HEK293T (cell line): ENCODE data around the gene AMZ2.

ENCODE experiments used
- ARNT ChIP-seq: fragments of 450-650 bp; IDR thresholded peaks from 2 replicates; pipeline ENCODE4 v1.6.1; 2017; ENCODE audit warnings: mild to moderate bottlenecking
- BHLHE40 ChIP-seq: fragments of 450-650 bp; IDR thresholded peaks from 2 replicates; pipeline ENCODE4 v1.6.1; 2016; ENCODE audit warnings: mild to moderate bottlenecking, moderate library complexity, borderline replicate concordance
- FOXK2 ChIP-seq: fragments of 450-650 bp; IDR thresholded peaks from 2 replicates; pipeline ENCODE4 v1.6.1; 2016; ENCODE audit warnings: mild to moderate bottlenecking
- FOXM1 ChIP-seq: fragments of 450-650 bp; IDR thresholded peaks from 2 replicates; pipeline ENCODE4 v1.6.1; 2017; ENCODE audit warnings: mild to moderate bottlenecking, borderline replicate concordance
- SP1 ChIP-seq: fragments of 450-650 bp; IDR thresholded peaks from 2 replicates; pipeline ENCODE4 v1.6.1; 2017
- SUZ12 ChIP-seq: fragments of 450-650 bp; IDR thresholded peaks from 2 replicates; pipeline ENCODE4 v1.6.1; 2016; ENCODE audit warnings: mild to moderate bottlenecking
- TARDBP ChIP-seq: fragments of 450-650 bp; IDR thresholded peaks from 2 replicates; pipeline ENCODE4 v1.6.1; 2016

- TF ChIP-seq SP1 (no peak), ARNT (no peak), SUZ12 (no peak), TARDBP (no peak), BHLHE40 (no peak), FOXM1 (peak; percentile 50), FOXK2 (no peak)
Observed at GRCh38 chr17:68290955-68291835, 43.4 kb downstream of the AMZ2 start, which contains the start of the genes ARSG and SLC16A6.
